Stimulated activated CD8-positive, alpha-beta memory T cell treated with anti-CD3 and anti-CD28 coated beads, Interleukin-15, amount 100 ng/mL, for 1 hour (primary cell): ENCODE results near the gene CRISPLD2.

Source experiments
- DNase-seq: peaks from one replicate; pipeline ENCODE4 v3.0.0-alpha.2; 2020; ENCODE audit warnings: low read depth

CRISPLD2 gene

GRCh38 chr16:84955427-84955826 is 135.6 kb downstream of the CRISPLD2 start:
- no peak for DNase-seq

- no peak for DNase-seq
Measured at GRCh38 chr16:84957192-84957591, 137.4 kb downstream of the CRISPLD2 start.

GRCh38 chr16:84957792-84958191 is 138.0 kb downstream of the CRISPLD2 start:
- no peak for DNase-seq
